H9 (cell line): ENCODE results near the gene METRN. TPM values are rescaled to one million over a fixed set of nuclear protein-coding genes. Genes with fewer than 3 reads are reported as not detected.

Experiments
- DNase-seq: peaks from one replicate; pipeline ENCODE4 v3.0.0-alpha.2; 2017
- H2AFZ ChIP-seq: one replicate; pipeline ENCODE4 v1.6.1; 2013; ENCODE audit warnings: mild to moderate bottlenecking, low read length, control low read depth, moderate library complexity
- H2AK5ac ChIP-seq: 2 replicates; pipeline ENCODE4 v1.6.1; 2013; ENCODE audit warnings: low read length, control low read depth, mixed read lengths; ENCODE audit not compliant: insufficient read length
- H2BK120ac ChIP-seq: one replicate; pipeline ENCODE4 v1.6.1; 2013; ENCODE audit warnings: low read depth, mild to moderate bottlenecking, low read length, control low read depth, inconsistent platforms; ENCODE audit not compliant: poor library complexity, severe bottlenecking
- H2BK12ac ChIP-seq: 2 replicates; pipeline ENCODE4 v1.6.1; 2013; ENCODE audit warnings: low read length, control low read depth, mixed read lengths, low read depth; ENCODE audit not compliant: insufficient read length
- H2BK15ac ChIP-seq: 2 replicates; pipeline ENCODE4 v1.6.1; 2013; ENCODE audit warnings: low read depth, low read length, control low read depth
- H2BK20ac ChIP-seq: one replicate; pipeline ENCODE4 v1.6.1; 2013; ENCODE audit warnings: low read depth, mild to moderate bottlenecking, low read length, control low read depth, inconsistent platforms; ENCODE audit not compliant: poor library complexity, severe bottlenecking
- H2BK5ac ChIP-seq: 2 replicates; pipeline ENCODE4 v1.6.1; 2013; ENCODE audit warnings: low read length, control low read depth, mixed read lengths; ENCODE audit not compliant: insufficient read length
- H3K14ac ChIP-seq: 2 replicates; pipeline ENCODE4 v1.6.1; 2013; ENCODE audit warnings: low read length, control low read depth; ENCODE audit not compliant: insufficient read depth
- H3K18ac ChIP-seq: 2 replicates; pipeline ENCODE4 v1.6.1; 2013; ENCODE audit warnings: low read depth, mild to moderate bottlenecking, mixed read lengths, low read length, control low read depth; ENCODE audit not compliant: insufficient read length
- H3K23ac ChIP-seq: 2 replicates; pipeline ENCODE4 v1.6.1; 2013; ENCODE audit warnings: low read length, control low read depth, mixed read lengths, low read depth; ENCODE audit not compliant: insufficient read length
- H3K23me2 ChIP-seq: 2 replicates; pipeline ENCODE4 v1.6.1; 2013; ENCODE audit warnings: low read depth, mild to moderate bottlenecking, mixed read lengths, low read length, control low read depth; ENCODE audit not compliant: insufficient read length, poor library complexity, severe bottlenecking
- H3K27ac ChIP-seq: 2 replicates; pipeline ENCODE4 v1.5.1; 2013; ENCODE audit warnings: low read length, control low read depth, mixed read lengths, low read depth; ENCODE audit not compliant: insufficient read length
- H3K27me3 ChIP-seq: 2 replicates; pipeline ENCODE4 v1.6.1; 2013; ENCODE audit warnings: low read length, control low read depth, inconsistent platforms; ENCODE audit not compliant: insufficient read depth
- H3K4ac ChIP-seq: 2 replicates; pipeline ENCODE4 v1.6.1; 2013; ENCODE audit warnings: low read depth, mild to moderate bottlenecking, control low read depth, inconsistent platforms, low read length, moderate library complexity
- H3K4me1 ChIP-seq: 2 replicates; pipeline ENCODE4 v1.6.1; 2013; ENCODE audit warnings: low read length, control low read depth, inconsistent platforms; ENCODE audit not compliant: insufficient read depth
- H3K4me2 ChIP-seq: 2 replicates; pipeline ENCODE4 v1.6.1; 2013; ENCODE audit warnings: low read length, control low read depth, mixed read lengths; ENCODE audit not compliant: insufficient read length, insufficient read depth
- H3K56ac ChIP-seq: 2 replicates; pipeline ENCODE4 v1.6.1; 2013; ENCODE audit warnings: low read depth, mild to moderate bottlenecking, mixed read lengths, low read length, control low read depth; ENCODE audit not compliant: insufficient read length
- H3K79me1 ChIP-seq: 2 replicates; pipeline ENCODE4 v1.6.1; 2013; ENCODE audit warnings: low read depth, mild to moderate bottlenecking, moderate library complexity, low read length, control low read depth, inconsistent platforms; ENCODE audit not compliant: insufficient read depth, poor library complexity, severe bottlenecking
- H3K79me2 ChIP-seq: 2 replicates; pipeline ENCODE4 v1.6.1; 2013; ENCODE audit warnings: low read length, control low read depth, inconsistent platforms; ENCODE audit not compliant: insufficient read depth
- H3K9ac ChIP-seq: 2 replicates; pipeline ENCODE4 v1.6.1; 2013; ENCODE audit warnings: low read length, control low read depth, mixed read lengths; ENCODE audit not compliant: insufficient read length; ENCODE audit errors: extremely low read depth
- H3K9me3 ChIP-seq: one replicate; pipeline ENCODE4 v1.6.1; 2013; ENCODE audit warnings: low read depth, low read length, inconsistent platforms; ENCODE audit not compliant: control insufficient read depth
- H3T11ph ChIP-seq: one replicate; pipeline ENCODE4 v1.6.1; 2013; ENCODE audit warnings: mild to moderate bottlenecking, low read length, control low read depth, inconsistent platforms
- H4K20me1 ChIP-seq: one replicate; pipeline ENCODE4 v1.6.1; 2013; ENCODE audit not compliant: control insufficient read depth, insufficient read length, insufficient read depth
- H4K5ac ChIP-seq: 2 replicates; pipeline ENCODE4 v1.6.1; 2013; ENCODE audit warnings: low read depth, mild to moderate bottlenecking, mixed read lengths, low read length, control low read depth; ENCODE audit not compliant: insufficient read length
- H4K8ac ChIP-seq: replicated peaks from 2 replicates; pipeline ENCODE4 v1.6.1; 2013; ENCODE audit warnings: low read length, control low read depth, mixed read lengths, low read depth; ENCODE audit not compliant: insufficient read length
- H4K91ac ChIP-seq: 2 replicates; pipeline ENCODE4 v1.6.1; 2013; ENCODE audit warnings: low read depth, mild to moderate bottlenecking, moderate library complexity, mixed read lengths, low read length, control low read depth; ENCODE audit not compliant: insufficient read length
- H3K27ac Mint-ChIP-seq, 3 experiments: 2 replicates in 2 of 3; 3 replicates in 1 of 3; pipeline ENCODE4 v1.8.0; 2020 to 2021; ENCODE audit warnings: mixed read lengths in 3 of 3, mild to moderate bottlenecking in 1 of 3, moderate library complexity in 1 of 3
- H3K27me3 Mint-ChIP-seq: 2 replicates; pipeline ENCODE4 v1.8.0; 2021; ENCODE audit warnings: low read depth, mild to moderate bottlenecking, moderate library complexity, mixed read lengths
- H3K36me3 Mint-ChIP-seq, 3 experiments: 2 replicates in 2 of 3; 3 replicates in 1 of 3; pipeline ENCODE4 v1.8.0; 2020 to 2021; ENCODE audit warnings: low read depth in 3 of 3, mixed read lengths in 3 of 3; ENCODE audit not compliant: insufficient read depth in 1 of 3
- H3K4me1 Mint-ChIP-seq, 2 experiments: 2 replicates each; pipeline ENCODE4 v1.8.0; 2020; ENCODE audit warnings: mixed read lengths in 2 of 2
- H3K4me3 Mint-ChIP-seq, 2 experiments: 2 replicates in 1 of 2; 3 replicates in 1 of 2; pipeline ENCODE4 v1.8.0; 2020 to 2021; ENCODE audit warnings: mild to moderate bottlenecking in 2 of 2, mixed read lengths in 2 of 2, moderate library complexity in 1 of 2
- H3K9me3 Mint-ChIP-seq, 2 experiments: 2 replicates in 1 of 2; 3 replicates in 1 of 2; pipeline ENCODE4 v1.8.0; 2020; ENCODE audit warnings: mild to moderate bottlenecking in 2 of 2, mixed read lengths in 2 of 2, moderate library complexity in 1 of 2
- CTCF ChIP-seq: fragments of 200-600 bp; sonication (generic); conservative IDR thresholded peaks from 3 replicates; pipeline ENCODE4 v1.8.0; 2021; ENCODE audit warnings: antibody characterized with exemption, mild to moderate bottlenecking
- WGBS: extraction: QIAGEN DNeasy Blood & Tissue Kit; methylation state at CpG from one replicate; pipeline ENCODE4 v1.1.7; 2013; ENCODE audit warnings: missing lambda C conversion rate, low lambda C conversion rate, mixed read lengths; ENCODE audit not compliant: insufficient read length; ENCODE audit errors: extremely low coverage; 5-methylcytosine and 5-hydroxymethylcytosine counted together
- total RNA-seq: library from RNA; stranded (reverse); gene quantifications from 2 replicates; pipeline ENCODE4 v1.2.1, GENCODE V29; 2021

Gene METRN
- total RNA-seq, 1 experiment from 2014 or later, result 26.2 TPM

GRCh38 chr16:705431-706188 is 9.3 kb upstream of the METRN start, which contains the start of gene FBXL16:
FBXL16 (minus strand) TSS chr16:705801; CDS start chr16:697405, 8,396 bp downstream.
- Histone ChIP-seq H3K14ac (no peak within 1 kb of the TSS; the same call in 1 of the 2 replicates), H3K4ac (no peak within 1 kb of the TSS), H2BK20ac (no peak within 1 kb of the TSS), H3K79me1 (no peaks in the 10 kb centered on the region), H2BK5ac (no peak within 1 kb of the TSS), H3K79me2 (no peaks in the 10 kb centered on the region), H3T11ph (no peak within 1 kb of the TSS), H4K91ac (no peak within 1 kb of the TSS), H2AFZ (no peak within 1 kb of the TSS), H3K9me3 (no peaks in the 10 kb centered on the region), H2BK15ac (no peak within 1 kb of the TSS), H3K23me2 (peaks cover 4% of the 10 kb centered on the region), H3K4me1 (no peaks in the 10 kb centered on the region), H2BK12ac (no peak within 1 kb of the TSS), H2AK5ac (no peak within 1 kb of the TSS), H4K5ac (no peak within 1 kb of the TSS), H3K27ac (no peak within 1 kb of the TSS), H3K56ac (no peak within 1 kb of the TSS), H2BK120ac (no peak within 1 kb of the TSS), H3K27me3 (peaks cover 52% of the 10 kb centered on the region; the same call in 1 of the 2 replicates), H4K8ac (no peak within 1 kb of the TSS), H3K18ac (no peak within 1 kb of the TSS), H4K20me1 (no peaks in the 10 kb centered on the region), H3K23ac (no peak within 1 kb of the TSS), H3K9ac (no peak within 1 kb of the TSS), H3K4me2 (peak within 1 kb of the TSS; percentile 49)
- Mint-ChIP-seq H3K4me3 (peak within 1 kb of the TSS; percentile 50 to 79), H3K36me3 (peaks cover 0 to 3% (median 0%) of the 10 kb centered on the region in 3 experiments; a peak in 2 of 7 replicates), H3K27ac (no peak within 1 kb of the TSS), H3K9me3 (peaks cover 0 to 2% of the 10 kb centered on the region in 2 experiments; a peak in 1 of 5 replicates), H3K27me3 (peaks cover 90% of the 10 kb centered on the region), H3K4me1 (peaks cover 0 to 9% of the 10 kb centered on the region in 2 experiments; a peak in 1 of 4 replicates)
- DNase-seq, result no peak
- no CpG with 5 or more reads among the region's 115 CpGs for WGBS
- TF ChIP-seq CTCF, result no peak
